Duodenal mucosa (tissue), 2 donors: ENCODE data around the gene INF2.
"Not testable (repeated sequence)": the region's sequence is repeated elsewhere in the genome, so short reads cannot be mapped to it uniquely, and the experiment has no call there.

Experiments used
- H3K27ac ChIP-seq: one replicate; pipeline ENCODE4 v1.7.0; 2013; ENCODE audit warnings: low read depth, low read length
- H3K27me3 ChIP-seq, 2 donors: one replicate each; pipeline ENCODE4 v1.7.0; 2013; ENCODE audit warnings: low read length in 2 of 2, control low read depth in 1 of 2; ENCODE audit not compliant: insufficient read depth in 2 of 2, control insufficient read depth in 1 of 2
- H3K36me3 ChIP-seq, 2 donors: one replicate each; pipeline ENCODE4 v1.7.0; 2013; ENCODE audit warnings: low read length in 2 of 2, control low read depth in 1 of 2; ENCODE audit not compliant: insufficient read depth in 2 of 2, control insufficient read depth in 1 of 2
- H3K4me1 ChIP-seq, 2 donors: one replicate each; pipeline ENCODE4 v1.7.0; 2013; ENCODE audit warnings: low read length in 2 of 2, control low read depth in 1 of 2; ENCODE audit not compliant: insufficient read depth in 2 of 2, control insufficient read depth in 1 of 2
- H3K4me3 ChIP-seq, 2 donors: one replicate each; pipeline ENCODE4 v1.7.0; 2013; ENCODE audit warnings: low read length in 2 of 2, low read depth in 1 of 2
- H3K9ac ChIP-seq, 2 donors: one replicate each; pipeline ENCODE4 v1.7.0; 2013; ENCODE audit warnings: low read length in 2 of 2, low read depth in 1 of 2
- H3K9me3 ChIP-seq, 2 donors: one replicate each; pipeline ENCODE4 v1.7.0; 2013; ENCODE audit warnings: low read length in 2 of 2, control low read depth in 1 of 2; ENCODE audit not compliant: control insufficient read depth in 1 of 2

The INF2 gene

DNA sequence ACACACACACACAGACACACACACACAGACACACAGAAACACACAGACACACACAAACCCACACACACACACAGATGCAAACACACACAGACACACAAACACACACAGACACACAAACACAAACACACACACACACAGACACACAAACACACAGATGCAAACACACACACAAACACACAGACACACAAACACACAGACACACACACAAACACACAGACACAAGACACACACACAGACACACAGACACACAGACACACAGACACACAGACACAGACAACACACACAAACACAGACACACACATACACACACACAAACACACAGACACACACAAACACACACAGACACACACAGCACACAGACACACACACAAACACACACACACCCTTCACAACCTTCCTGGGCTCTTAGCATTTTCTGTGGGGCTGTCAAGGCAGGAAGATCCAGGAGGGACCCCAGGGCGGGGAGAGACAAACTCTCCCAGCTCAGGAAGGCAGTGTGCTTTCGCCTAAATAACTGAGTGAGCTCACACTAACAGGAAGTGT lies 24.2 kb upstream of the INF2 start:
- Histone ChIP-seq H3K4me1 (peaks cover 8 to 10% of the 10 kb centered on the region in 2 donors), H3K27ac (no peak overlapping the region), H3K27me3 (peaks cover 0 to under 1% of the 10 kb centered on the region in 2 donors), H3K9me3 (peaks cover 0 to 3% of the 10 kb centered on the region in 2 donors), H3K9ac (peak overlapping the region in 1 of 2 donors; percentile 32), H3K36me3 (no peaks in the 10 kb centered on the region), H3K4me3 (no peak overlapping the region)

DNA sequence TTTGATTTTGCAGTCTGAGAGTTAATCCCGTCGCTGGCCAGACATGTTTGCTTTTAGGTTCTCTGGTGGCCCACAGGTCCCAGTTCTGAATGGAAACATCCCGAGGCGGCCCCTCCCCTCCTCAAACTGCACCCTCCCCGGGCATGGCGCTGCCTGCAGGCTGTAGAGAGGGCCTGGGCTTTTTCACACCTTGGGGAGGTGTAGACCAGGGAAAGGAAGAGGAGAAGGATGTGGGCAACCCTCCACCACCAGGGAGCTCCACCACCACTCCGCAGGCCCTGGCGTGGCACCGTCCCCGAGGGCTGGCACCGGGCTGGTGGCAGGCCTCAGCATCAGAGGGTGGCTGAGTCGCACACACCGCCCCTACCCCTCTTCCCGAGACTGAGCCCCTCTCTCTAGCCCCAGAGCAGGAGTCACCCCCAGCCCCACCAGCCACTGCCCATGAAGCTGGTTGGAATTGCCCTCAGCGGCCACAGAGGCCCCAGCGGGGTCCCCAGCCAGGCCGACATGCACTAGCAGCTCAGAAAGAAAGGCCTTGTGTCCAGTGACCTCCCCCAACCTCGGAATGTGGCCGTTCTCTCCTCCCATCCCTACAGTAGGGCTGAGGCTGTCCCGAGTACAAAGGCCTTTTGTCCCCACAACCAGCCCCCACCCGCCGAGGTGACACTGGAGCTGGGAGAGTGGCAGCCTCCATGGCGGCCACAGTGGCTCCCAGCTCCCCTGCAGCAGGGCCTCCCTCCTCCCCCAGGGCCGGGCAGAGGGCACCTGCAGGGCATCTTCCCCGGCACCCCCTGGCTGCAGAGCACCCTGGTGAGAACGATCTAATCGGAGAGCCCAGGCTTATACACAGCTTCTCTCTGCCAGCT lies 23.5 kb upstream of the INF2 start:
- no peaks in the 10 kb centered on the region for H3K27me3 ChIP-seq
- H3K36me3 ChIP-seq, result no peaks in the 10 kb centered on the region
- no peak overlapping the region for H3K4me3 ChIP-seq
- peaks cover 8 to 10% of the 10 kb centered on the region in 2 donors for H3K4me1 ChIP-seq
- peaks cover 0 to 3% of the 10 kb centered on the region in 2 donors for H3K9me3 ChIP-seq
- H3K9ac ChIP-seq, result peak overlapping the region in 1 of 2 donors; percentile 32
- no peak overlapping the region for H3K27ac ChIP-seq

- not testable (repeated sequence) for H3K9me3 ChIP-seq, H3K36me3 ChIP-seq, H3K9ac ChIP-seq, H3K27ac ChIP-seq, H3K4me3 ChIP-seq, H3K27me3 ChIP-seq
- H3K4me1 ChIP-seq, result peaks cover 8 to 10% of the 10 kb centered on the region in 2 donors
These were observed 22.9 kb upstream of the INF2 start for GRCh38 chr14:104666523-104666895.

DNA sequence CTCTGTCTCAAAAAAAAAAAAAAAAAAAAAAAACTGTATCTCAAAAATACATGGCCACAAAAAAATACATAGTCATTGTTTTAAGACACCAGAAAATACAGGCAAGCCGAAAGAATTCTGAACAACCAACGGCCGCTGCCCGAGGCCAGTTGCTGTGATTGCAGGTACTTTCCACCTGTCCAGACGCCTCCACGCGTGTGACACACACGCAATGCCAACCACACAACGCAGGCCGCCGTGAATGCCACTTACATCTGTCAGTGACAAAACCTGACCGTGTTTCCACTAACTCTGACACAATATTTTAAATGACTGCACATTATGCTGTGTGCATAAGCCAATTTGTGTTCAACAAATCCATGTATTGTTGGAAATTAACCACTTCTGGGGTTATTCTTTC lies 22.4 kb upstream of the INF2 start:
- H3K9me3 ChIP-seq, result no peaks in the 10 kb centered on the region
- no peak overlapping the region for H3K9ac ChIP-seq
- H3K27me3 ChIP-seq, result no peaks in the 10 kb centered on the region
- H3K4me1 ChIP-seq, result peaks cover 8 to 10% of the 10 kb centered on the region in 2 donors
- no peak overlapping the region for H3K4me3 ChIP-seq
- no peak overlapping the region for H3K27ac ChIP-seq
- no peaks in the 10 kb centered on the region for H3K36me3 ChIP-seq

DNA sequence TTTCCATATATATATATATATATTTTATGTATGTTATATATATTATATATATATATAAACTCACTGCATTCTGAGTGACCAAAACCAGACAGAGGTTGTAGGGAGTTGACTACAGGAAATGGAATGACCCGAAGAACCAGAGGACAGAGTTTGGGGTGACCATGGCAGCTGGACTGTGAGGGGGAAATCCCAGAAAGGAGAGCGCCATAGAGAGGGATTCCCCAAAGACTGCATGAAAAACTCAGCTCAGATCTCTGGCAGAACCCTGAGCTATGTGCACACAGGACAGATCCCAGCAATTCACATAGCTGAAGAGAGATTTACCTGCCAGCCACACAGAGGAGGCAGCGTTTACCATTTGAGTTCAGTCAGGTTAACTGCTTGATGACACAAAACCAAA lies 19.7 kb upstream of the INF2 start:
- no peaks in the 10 kb centered on the region for H3K9me3 ChIP-seq
- no peaks in the 10 kb centered on the region for H3K27me3 ChIP-seq
- peaks cover 8 to 10% of the 10 kb centered on the region in 2 donors for H3K4me1 ChIP-seq
- no peak overlapping the region for H3K9ac ChIP-seq
- no peaks in the 10 kb centered on the region for H3K36me3 ChIP-seq
- no peak overlapping the region for H3K4me3 ChIP-seq
- no peak overlapping the region for H3K27ac ChIP-seq

DNA sequence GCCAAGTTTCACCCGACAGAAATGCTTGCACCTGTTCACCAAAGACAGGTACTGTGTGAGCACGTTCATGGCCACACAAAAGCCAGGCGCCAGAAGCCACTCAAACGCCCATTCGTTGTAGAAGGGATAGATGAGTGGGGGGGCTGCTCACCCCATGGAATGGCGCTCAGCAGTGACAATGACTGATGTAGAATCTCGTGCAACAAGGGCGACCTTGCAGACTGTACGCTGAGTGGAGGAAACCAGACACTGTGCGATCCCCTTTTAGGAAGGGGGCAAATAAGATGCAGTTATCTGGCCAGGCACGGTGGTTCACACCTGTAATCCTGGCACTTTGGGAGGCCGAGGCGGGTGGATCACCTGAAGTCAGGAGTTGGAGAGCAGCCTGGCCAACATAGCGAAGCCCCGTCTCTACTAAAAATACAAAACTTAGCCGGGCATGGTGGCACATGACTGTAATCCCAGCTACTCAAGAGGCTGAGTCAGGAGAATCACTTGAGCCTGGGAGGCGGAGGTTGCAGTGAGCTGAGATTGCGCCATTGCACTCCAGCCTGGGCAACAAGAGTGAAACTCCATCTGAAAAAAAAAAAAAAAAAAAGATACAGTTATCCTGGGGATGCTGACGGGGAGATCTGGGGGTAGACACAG lies 18.0 kb upstream of the INF2 start:
- not testable (repeated sequence) for H3K36me3 ChIP-seq, H3K4me3 ChIP-seq, H3K9ac ChIP-seq

DNA sequence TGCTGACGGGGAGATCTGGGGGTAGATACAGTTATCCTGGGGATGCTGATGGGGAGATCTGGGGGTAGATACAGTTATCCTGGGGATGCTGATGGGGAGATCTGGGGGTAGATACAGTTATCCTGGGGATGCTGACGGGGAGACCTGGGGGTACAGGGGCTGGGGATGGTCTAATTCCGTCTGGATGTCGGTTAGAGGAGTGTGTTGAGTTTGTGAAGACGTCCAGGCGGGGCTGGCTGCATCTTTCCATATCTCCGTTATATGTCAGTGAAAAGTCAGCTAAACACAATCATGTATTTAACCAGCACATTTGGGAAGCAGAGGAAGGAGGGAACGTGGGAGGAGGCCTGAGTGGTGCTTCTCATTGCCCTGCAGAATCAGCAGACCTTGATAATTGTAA lies 17.3 kb upstream of the INF2 start:
- H3K4me1 ChIP-seq, H3K27me3 ChIP-seq, H3K4me3 ChIP-seq, H3K27ac ChIP-seq, H3K9ac ChIP-seq, H3K36me3 ChIP-seq, H3K9me3 ChIP-seq: not testable (repeated sequence)

More for the DNA sequence above, 18.0 kb upstream of the INF2 start:
- H3K27ac ChIP-seq, H3K9me3 ChIP-seq, H3K27me3 ChIP-seq, H3K4me1 ChIP-seq: not testable (repeated sequence)

DNA sequence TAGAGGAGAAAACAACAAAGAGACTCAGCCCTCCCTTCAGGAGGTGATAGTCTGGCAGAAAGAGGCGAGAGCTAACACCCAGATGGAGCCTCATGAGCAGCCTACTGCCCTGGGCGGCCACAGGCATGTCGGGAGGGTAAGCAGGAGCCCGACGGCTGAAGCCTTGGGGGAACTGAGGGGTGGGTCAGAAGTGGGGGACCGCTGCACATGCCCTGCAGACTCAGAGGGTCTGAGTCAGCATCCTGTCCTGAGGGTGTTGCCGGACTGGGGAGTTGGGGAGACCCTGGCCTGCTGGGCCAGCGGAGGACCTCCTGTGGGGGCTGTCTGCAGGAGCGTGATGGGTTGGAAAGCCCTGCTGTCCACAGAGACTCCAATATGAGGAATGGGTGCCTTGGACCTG lies 15.9 kb upstream of the INF2 start:
- H3K36me3 ChIP-seq, result no peaks in the 10 kb centered on the region
- no peak overlapping the region for H3K27ac ChIP-seq
- no peaks in the 10 kb centered on the region for H3K27me3 ChIP-seq
- no peaks in the 10 kb centered on the region for H3K9me3 ChIP-seq
- no peak overlapping the region for H3K4me3 ChIP-seq
- H3K4me1 ChIP-seq, result peaks cover 14 to 15% of the 10 kb centered on the region in 2 donors
- H3K9ac ChIP-seq, result no peak overlapping the region

GRCh38 chr14:104675447-104675846 lies 14.0 kb upstream of the INF2 start:
- H3K4me1 ChIP-seq, result peaks cover 32 to 33% of the 10 kb centered on the region in 2 donors
- H3K27ac ChIP-seq, result no peak overlapping the region
- no peaks in the 10 kb centered on the region for H3K9me3 ChIP-seq
- no peaks in the 10 kb centered on the region for H3K36me3 ChIP-seq
- no peak overlapping the region for H3K4me3 ChIP-seq
- H3K27me3 ChIP-seq, result no peaks in the 10 kb centered on the region
- H3K9ac ChIP-seq, result no peak overlapping the region

- Histone ChIP-seq H3K27me3 (no peaks in the 10 kb centered on the region), H3K4me3 (no peak overlapping the region), H3K9ac (no peak overlapping the region), H3K9me3 (no peaks in the 10 kb centered on the region), H3K36me3 (no peaks in the 10 kb centered on the region), H3K27ac (no peak overlapping the region), H3K4me1 (peaks cover 39 to 41% of the 10 kb centered on the region in 2 donors)
These were observed 13.2 kb upstream of the INF2 start for GRCh38 chr14:104676130-104676693.
